GM19468 (cell line): ENCODE measurements around the gene CNOT6.

Source experiments
- ATAC-seq: cut with Tn5 transposase; IDR thresholded peaks from one replicate; pipeline ENCODE4 v1.9.1; 2021; ENCODE audit warnings: mild to moderate bottlenecking, moderate library complexity, moderate number of reproducible peaks; ENCODE audit not compliant: unreplicated experiment; ENCODE audit errors: extremely low read depth

Gene CNOT6

GRCh38 chr5:180596668-180597231 lies 102.6 kb downstream of the CNOT6 start:
- no peak for ATAC-seq

- no peak for ATAC-seq
Observed at GRCh38 chr5:180598316-180598701, 104.1 kb downstream of the CNOT6 start.

- ATAC-seq = no peak
Observed at GRCh38 chr5:180598797-180599589, 104.8 kb downstream of the CNOT6 start.

GRCh38 chr5:180599590-180599914 lies 105.4 kb downstream of the CNOT6 start:
- ATAC-seq = no peak

- ATAC-seq = no peak
Observed at GRCh38 chr5:180599981-180600553, 105.9 kb downstream of the CNOT6 start.

GRCh38 chr5:180600554-180601041 lies 106.4 kb downstream of the CNOT6 start:
- ATAC-seq = no peak

GRCh38 chr5:180601591-180602480 lies 107.7 kb downstream of the CNOT6 start:
- no peak for ATAC-seq

GRCh38 chr5:180602481-180603075 lies 108.4 kb downstream of the CNOT6 start:
- no peak for ATAC-seq

- ATAC-seq = no peak
Observed at GRCh38 chr5:180603076-180603594, 109.0 kb downstream of the CNOT6 start.

- ATAC-seq = no peak
Observed at GRCh38 chr5:180604271-180604670, 110.1 kb downstream of the CNOT6 start.

- no peak for ATAC-seq
Observed at GRCh38 chr5:180605554-180606214, 111.5 kb downstream of the CNOT6 start.

GRCh38 chr5:180606215-180606785 lies 112.1 kb downstream of the CNOT6 start:
- no peak for ATAC-seq

- no peak for ATAC-seq
Observed at GRCh38 chr5:180607861-180608571, 113.8 kb downstream of the CNOT6 start.

GRCh38 chr5:180608572-180609310 lies 114.6 kb downstream of the CNOT6 start:
- ATAC-seq = no peak

- no peak for ATAC-seq
Observed at GRCh38 chr5:180609386-180609785, 115.2 kb downstream of the CNOT6 start.

GRCh38 chr5:180609817-180610550 lies 115.8 kb downstream of the CNOT6 start:
- no peak for ATAC-seq
